NCI-H748 (cell line): ENCODE data around the gene HBE1.
"Not testable (repeated sequence)": the region's sequence is repeated elsewhere in the genome, so short reads cannot be mapped to it uniquely, and the experiment has no call there.

Experiments
- DNase-seq: peaks from one replicate; lab custom pipeline; 2025; ENCODE audit not compliant: unreplicated experiment; lab: John Stamatoyannopoulos, UW

HBE1 gene

DNA sequence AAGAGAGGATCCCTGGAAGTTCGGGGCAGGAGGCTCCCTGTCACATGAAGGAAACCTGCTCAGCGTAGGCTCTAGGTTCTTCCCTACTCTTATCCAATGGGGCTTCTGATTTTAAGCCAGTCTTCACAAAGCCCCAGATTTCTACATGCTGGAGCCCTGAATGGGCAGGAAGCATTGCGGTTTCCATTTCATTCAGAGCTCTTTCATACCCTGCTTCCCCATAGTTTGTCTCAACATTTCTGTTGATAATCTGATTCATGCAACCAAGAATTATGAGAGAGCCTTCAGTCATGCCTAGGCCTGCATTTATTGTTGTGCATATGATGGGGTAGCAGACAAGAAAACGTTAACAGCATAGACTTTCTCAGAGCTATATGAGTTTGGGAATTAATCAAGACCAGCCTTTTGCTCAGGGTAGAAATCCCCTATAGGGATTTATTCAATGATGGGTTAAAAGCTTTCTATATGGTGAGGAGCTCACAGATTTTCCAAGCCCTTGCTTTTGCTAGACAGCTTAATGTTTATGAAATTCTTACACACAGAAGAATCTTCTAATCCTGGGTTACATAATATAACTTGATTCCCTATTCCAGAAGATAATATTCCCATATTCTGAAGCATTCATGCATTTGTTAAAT is 16.1 kb upstream of the HBE1 start:
- DNase-seq, result no peak

DNA sequence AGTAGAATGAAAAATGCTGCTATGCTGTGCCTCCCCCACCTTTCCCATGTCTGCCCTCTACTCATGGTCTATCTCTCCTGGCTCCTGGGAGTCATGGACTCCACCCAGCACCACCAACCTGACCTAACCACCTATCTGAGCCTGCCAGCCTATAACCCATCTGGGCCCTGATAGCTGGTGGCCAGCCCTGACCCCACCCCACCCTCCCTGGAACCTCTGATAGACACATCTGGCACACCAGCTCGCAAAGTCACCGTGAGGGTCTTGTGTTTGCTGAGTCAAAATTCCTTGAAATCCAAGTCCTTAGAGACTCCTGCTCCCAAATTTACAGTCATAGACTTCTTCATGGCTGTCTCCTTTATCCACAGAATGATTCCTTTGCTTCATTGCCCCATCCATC is 14.9 kb upstream of the HBE1 start:
- no peak for DNase-seq

DNA sequence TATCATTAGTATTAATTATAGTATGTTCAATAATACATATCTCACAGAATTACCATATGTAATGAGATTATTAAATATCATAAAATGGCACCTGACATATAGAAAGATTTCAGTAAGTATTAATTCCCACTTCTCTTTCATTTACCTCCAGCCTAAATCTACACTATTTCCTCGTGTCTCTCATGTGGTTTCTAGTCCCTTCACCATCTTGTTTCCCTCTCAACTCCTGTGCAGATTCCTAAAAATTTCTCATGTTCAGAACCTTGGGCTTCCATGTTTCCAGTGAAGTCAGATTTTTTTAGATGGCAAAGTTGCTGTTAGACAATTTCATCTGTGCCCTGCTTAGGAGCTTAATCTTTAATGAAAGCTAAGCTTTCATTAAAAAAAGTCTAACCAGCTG is 14.1 kb upstream of the HBE1 start:
- DNase-seq, result no peak

DNA sequence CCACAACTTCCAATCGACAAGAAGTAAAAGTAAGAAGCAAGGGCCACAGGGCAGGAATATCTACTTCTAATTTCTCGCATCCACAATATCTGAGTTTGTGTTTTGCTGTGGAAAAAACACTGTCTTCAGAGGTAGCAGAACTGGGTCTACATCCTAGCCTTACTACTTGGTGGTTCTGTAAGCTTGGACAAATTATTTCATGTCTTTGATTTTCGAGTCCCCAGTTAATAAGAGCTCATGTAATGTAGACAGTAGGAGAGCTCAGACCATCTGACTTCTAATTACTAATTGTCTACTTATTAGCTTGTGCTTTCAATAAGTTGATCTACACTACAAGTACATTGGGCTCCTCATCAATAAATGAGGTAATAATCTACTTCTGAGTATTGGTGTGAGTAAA is 13.3 kb upstream of the HBE1 start:
- DNase-seq, result no peak

DNA sequence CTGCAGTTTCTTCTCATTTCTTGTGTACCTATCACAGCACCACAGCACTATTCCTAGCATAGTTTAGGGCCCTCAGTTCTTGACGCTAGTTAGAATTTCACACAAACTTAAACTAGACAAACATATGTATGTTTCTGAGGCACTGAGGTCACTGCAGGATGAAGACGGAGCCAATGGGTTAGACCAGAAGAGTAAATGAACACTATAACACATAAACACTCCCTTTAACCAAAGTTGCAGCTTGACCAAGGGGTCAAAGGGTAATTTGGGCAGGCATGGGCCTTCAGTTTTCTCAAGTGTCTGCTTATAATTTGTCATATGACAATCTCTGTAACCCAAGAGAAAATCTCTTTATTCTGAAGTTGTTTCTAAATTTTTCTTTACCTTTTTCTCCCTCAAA is 12.9 kb upstream of the HBE1 start:
- DNase-seq, result no peak

DNA sequence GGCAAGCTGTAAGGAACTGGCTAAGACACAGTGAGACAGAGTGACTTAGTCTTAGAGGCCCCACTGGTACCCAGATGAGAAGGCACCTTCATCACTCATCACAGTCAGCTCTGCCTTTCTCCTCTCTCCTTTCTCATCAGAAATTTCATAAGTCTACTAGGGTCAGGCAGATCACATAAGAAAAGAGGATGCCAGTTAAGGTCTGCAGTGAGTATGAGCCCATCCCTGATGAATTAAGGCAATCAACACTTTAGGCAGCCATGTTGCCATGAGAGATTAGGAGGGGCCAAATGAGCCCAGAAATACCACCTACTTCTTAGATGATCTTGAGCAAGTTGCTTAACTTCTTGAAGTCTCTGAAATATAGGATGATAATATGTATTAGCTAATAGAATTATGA is 11.9 kb upstream of the HBE1 start:
- no peak for DNase-seq

DNA sequence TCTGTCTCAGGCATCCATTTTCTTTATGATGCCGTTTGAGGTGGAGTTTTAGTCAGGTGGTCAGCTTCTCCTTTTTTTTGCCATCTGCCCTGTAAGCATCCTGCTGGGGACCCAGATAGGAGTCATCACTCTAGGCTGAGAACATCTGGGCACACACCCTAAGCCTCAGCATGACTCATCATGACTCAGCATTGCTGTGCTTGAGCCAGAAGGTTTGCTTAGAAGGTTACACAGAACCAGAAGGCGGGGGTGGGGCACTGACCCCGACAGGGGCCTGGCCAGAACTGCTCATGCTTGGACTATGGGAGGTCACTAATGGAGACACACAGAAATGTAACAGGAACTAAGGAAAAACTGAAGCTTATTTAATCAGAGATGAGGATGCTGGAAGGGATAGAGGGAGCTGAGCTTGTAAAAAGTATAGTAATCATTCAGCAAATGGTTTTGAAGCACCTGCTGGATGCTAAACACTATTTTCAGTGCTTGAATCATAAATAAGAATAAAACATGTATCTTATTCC is 10.9 kb upstream of the HBE1 start:
- DNase-seq, result peak; percentile 24

DNA sequence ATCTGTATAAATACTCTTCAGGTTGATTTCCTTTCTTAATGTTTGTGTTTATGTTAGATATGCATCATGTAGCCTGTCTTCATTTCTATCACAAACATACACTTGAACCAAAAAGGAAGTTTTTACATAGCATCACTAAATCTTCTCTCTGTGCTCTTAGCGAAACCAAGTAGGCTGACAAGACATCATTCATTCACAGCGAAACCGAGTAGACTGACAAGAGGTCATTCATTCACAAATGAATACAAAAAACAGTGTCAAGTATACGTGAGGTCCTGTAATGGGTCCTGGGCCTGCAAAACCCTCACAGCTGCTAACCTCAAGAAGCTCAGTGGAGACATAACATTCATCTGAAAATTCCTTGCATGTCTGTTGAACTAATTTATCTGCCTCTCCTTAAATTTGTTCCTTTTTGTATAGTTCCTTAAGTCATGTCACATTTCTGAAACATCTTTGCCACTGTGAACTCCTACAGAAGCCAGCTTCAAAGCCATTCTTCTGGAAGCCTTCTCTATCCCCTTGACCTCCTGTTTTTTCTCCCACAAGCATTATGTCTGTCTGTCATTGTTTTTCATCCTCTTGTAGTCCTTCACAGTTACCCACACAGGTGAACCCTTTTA is 9.8 kb upstream of the HBE1 start:
- no peak for DNase-seq

DNA sequence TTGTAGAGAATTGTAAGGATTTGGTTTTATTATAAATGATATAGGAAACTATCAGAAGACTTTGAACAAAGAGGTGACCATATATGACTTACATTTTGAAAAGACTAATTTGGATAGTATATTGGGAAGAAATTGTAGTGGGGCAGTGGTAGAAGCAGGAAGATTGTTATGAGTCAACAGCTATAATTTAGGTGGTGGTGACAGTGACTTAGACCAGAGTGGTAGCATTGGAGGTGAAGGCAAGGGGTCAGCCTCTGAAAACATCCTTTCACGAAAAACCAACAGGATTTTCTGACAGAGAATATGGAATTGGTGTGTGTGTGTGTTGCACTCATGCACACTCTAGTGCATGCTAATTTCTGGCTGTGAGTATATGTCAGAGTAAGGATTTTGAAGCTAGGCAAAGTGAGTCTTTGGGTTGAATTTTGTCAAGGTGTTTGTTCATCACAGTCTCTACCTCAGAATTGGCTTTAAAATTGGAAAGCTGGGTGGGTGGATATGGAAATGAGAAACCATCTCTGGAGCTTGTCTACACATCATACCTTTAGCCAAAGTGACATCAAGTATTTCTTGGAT is 8.2 kb upstream of the HBE1 start:
- DNase-seq, result no peak

DNA sequence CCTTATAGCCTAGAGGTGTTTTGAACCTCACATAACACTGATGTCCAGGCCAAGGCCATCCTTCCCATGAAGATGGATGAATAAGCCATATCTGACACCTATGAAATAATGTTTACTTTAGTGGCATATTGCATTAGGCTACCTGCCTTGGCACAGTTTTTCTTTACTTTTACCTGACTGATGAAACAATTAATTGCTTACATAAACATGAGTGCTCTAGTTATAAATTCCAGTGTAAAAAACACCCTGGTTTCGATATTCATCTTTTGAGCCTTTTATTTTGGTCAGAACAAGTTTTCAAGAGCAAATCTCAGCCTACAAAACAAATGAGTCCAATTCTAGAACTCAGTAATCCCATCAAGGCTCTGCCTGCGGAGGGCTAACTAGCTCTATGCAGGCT is 7.0 kb upstream of the HBE1 start:
- DNase-seq, result no peak

DNA sequence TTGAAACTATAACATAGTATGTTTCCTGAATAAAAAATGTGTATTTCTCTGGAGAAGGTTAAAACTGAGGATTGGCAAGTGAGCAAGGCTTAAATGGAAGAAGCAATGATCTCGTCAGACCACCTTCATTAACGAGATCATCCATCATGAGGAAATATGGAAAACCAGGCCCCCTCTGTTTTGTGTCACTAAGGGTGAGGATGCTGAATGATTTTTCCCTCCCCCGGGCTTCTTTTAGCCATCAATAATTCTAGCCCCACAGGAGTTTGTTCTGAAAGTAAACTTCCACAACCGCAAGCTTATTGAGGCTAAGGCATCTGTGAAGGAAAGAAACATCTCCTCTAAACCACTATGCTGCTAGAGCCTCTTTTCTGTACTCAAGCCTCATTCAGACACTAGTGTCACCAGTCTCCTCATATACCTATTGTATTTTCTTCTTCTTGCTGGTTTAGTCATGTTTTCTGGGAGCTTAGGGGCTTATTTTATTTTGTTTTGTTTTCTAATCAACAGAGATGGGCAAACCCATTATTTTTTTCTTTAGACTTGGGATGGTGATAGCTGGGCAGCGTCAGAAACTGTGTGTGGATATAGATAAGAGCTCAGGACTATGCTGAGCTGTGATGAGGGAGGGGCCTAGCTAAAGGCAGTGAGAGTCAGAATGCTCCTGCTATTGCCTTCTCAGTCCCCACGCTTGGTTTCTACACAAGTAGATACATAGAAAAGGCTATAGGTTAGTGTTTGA is 5.8 kb upstream of the HBE1 start:
- no peak for DNase-seq

DNA sequence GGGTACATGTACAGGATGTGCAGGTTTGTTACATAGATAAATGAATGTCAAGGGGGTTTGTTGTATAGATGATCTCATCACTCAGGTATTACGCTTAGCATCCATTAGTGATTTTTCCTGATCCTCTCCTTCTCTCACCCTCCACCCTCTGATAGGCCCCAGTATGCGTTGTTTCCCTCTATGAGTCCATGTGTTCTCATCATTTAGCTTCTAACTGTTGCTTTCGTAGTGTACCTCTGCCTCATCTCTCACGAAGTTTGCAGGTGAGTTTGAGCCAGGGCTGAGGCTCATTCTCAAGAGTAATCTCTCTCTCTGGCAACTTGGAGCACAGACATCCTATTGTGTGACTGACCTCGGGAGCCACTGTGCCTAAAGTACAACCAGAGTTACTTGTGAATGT is 4.7 kb upstream of the HBE1 start:
- DNase-seq, result no peak

DNA sequence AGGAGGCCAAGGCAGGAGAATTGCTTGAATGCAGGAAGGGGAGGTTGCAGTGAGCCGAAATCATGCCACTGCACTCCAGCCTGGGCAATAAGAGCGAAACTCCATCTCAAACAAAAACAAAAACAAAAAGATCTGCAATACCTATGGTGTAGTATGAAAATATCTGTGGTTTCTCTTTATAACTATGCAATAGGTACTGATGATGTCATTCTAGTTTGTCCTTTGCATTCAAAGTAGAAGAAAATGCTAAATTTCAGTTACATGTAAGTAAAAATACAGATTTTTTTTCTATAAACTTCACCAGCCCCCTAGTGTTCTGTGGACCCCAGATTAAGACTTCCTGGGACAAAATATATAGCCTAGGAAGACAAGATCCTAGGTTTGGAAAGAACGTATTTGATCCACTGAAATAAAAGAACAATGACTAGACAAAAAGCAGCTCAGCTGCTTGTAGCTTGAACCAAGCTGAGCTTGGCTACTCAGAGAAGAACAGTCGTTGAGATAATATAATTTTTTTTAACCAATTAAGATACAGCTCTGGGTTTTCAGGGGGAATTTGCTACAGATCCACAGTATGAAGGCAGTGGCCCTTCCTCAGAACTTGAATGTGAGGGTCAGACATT is 2.8 kb upstream of the HBE1 start:
- DNase-seq, result no peak

DNA sequence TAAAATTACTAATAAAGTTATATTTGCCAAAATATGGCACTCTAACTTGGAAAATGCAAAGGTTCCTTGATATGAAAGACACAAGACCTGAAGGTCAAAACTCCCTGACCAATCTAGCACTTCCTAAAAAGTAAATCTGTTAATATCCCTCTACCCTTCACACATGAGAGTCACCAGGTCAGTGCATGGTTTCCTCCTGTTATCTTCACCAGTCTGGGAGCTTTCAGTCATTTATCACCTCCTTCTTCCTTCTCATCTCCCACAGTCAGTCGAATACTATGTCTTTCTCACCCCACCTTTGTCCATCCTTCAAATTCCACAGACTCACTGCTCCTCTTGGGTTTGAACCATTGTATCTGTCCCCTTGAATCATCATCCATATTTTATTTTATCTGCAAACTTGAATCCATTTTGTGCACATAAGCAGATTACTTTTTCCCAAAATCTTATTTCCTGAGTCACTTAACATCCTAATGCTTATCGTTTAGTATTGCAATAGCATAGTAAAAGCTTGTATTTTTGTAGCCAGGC is 2.6 kb downstream of the HBE1 start:
- DNase-seq, result no peak

DNA sequence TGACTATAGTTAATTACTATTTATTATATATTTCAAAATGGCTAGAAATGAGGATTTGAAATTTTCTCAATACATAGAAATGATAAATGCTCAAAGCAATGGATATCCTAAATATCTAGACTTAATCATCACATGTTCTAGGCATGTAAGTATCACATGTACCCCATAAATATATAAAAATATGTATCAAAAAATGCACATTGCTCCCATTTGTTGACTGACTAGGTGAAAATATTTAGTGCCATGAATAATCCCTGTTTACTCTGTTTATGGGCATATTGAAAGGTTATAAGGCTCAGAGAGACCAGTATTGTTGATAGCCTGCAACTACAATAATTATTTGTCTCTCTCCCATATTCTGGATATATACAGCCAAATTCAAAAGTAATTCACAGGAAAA is 3.1 kb downstream of the HBE1 start:
- DNase-seq, result no peak

DNA sequence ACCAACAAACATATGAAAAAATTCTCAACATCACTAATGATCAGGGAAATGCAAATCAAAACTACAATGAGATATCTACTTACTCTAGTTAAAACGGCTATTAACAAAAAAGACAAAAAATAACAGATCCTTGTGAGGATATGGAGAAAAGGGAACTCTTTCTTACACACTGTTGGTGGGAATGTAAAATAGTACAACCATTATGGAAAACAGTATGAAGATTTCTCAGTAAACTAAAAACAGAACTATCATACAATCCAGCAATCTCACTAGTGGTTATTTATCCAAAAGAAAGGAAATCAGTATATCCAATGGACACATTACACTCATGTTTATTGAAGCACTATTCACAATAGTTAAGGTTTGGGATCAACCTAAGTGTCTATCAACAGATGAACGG is 3.9 kb downstream of the HBE1 start:
- DNase-seq, result no peak

DNA sequence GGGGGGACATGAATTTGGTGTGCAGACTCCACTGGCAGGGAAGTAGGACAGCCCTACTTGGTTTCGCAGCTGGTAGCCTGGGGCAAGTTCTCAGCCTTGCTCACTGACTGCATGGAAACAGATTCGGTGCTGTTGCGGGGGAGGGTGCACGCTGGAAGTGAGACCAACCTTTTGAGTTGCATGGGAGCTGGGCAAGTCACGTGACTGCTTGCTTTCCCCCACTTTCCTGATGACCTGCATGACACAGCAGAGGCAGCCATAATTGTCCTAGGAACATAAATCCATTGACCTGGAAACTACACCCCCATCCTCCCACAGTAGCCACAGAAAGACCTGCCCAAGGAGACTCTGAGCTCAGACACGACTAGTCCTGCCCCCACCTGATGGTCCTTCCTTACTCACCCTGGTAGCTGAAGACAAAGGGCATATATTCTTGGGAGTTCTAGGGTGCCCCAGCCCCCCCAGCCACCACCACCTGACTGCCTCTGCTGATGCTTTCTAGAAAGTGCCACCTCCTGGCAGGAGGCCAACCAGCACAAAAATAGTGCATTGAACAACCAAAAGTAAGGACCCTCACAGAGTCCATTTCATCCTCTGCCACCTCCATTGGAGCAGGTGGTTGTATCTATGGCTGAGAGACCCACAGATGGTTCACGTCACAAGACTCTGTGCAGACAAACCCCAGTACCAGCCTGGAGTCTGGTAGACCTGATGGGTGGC is 11.0 kb downstream of the HBE1 start:
- DNase-seq, result no peak

DNA sequence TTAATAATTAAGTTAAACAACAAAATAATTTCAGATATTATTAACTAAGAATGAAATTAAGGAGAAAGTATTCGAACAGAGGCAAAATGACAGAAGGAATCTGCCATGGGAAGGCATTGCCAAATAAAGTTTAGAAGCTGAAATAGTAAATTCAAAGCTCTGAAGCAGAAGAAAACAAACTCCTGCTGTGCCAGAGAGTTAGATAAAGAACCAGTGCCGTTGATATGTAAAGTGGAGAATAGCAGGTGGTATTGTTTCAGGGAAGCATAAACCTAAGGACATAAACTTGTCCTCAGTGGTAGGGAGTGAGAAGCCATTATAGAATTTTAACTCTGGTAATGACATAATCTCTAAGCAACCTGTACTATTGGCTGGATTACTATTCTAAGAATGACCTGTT is 12.4 kb downstream of the HBE1 start:
- DNase-seq, result no peak

DNA sequence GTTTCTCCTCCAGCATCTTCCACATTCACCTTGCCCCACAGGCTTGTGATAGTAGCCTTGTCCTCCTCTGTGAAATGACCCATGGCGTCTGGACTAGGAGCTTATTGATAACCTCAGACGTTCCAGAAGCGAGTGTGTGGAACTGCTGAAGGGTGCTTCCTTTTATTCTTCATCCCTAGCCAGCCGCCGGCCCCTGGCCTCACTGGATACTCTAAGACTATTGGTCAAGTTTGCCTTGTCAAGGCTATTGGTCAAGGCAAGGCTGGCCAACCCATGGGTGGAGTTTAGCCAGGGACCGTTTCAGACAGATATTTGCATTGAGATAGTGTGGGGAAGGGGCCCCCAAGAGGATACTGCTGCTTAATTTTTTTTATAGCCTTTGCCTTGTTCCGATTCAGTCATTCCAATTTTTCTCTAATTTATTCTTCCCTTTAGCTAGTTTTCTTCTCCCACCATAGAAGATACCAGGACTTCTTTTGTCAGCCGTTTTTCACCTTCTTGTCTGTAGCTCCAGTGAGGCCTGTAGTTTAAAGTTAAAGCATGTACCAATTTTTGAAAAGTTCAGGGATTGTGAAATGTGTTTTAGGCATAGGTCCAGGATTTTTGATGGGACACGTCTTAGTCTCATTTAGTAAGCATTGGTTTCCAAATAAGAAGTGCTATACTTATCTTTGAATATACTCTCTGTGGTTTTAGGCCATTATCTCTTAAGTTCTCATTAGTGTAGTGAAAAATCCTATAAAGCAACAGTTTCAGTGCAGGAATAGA is 14.9 kb downstream of the HBE1 start, which contains the start of gene HBG2:
Gene HBG2, minus strand, starts transcription at position 136 of the 768 bp plus-strand sequence. Its CDS starts 53 bp downstream, at position 83.
- DNase-seq, result not testable (repeated sequence)

DNA sequence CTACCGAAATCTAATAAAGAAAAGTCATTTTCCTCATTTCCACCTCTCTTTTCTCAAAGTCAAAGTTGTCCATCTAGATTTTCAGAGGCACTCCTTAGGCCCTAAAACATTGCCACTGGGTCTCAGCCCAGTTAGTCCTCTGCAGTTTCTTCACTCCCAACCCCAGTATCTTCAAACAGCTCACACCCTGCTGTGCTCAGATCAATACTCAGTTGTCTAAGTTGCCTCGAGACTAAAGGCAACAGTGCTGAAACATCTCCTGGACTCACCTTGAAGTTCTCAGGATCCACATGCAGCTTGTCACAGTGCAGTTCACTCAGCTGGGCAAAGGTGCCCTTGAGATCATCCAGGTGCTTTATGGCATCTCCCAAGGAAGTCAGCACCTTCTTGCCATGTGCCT is 15.7 kb downstream of the HBE1 start:
- DNase-seq, result not testable (repeated sequence)
